HEK293T (cell line): ENCODE results near the gene PRKAR1B.

Source experiments
- ARNT ChIP-seq: fragments of 450-650 bp; IDR thresholded peaks from 2 replicates; pipeline ENCODE4 v1.6.1; 2017; ENCODE audit warnings: mild to moderate bottlenecking
- BHLHE40 ChIP-seq: fragments of 450-650 bp; IDR thresholded peaks from 2 replicates; pipeline ENCODE4 v1.6.1; 2016; ENCODE audit warnings: mild to moderate bottlenecking, moderate library complexity, borderline replicate concordance
- CTBP1 ChIP-seq: fragments of 450-650 bp; IDR thresholded peaks from 2 replicates; pipeline ENCODE4 v1.6.1; 2016; ENCODE audit warnings: borderline replicate concordance
- ELF4 ChIP-seq: fragments of 450-650 bp; IDR thresholded peaks from 2 replicates; pipeline ENCODE4 v1.6.1; 2017; ENCODE audit warnings: antibody characterized with exemption
- FOXA1 ChIP-seq: fragments of 450-650 bp; IDR thresholded peaks from 2 replicates; pipeline ENCODE4 v1.6.1; 2016; ENCODE audit warnings: mild to moderate bottlenecking
- FOXK2 ChIP-seq: fragments of 450-650 bp; IDR thresholded peaks from 2 replicates; pipeline ENCODE4 v1.6.1; 2016; ENCODE audit warnings: mild to moderate bottlenecking
- FOXM1 ChIP-seq: fragments of 450-650 bp; IDR thresholded peaks from 2 replicates; pipeline ENCODE4 v1.6.1; 2017; ENCODE audit warnings: mild to moderate bottlenecking, borderline replicate concordance
- HDGF ChIP-seq: fragments of 450-650 bp; IDR thresholded peaks from 2 replicates; pipeline ENCODE4 v1.6.1; 2017; ENCODE audit warnings: antibody characterized with exemption, borderline replicate concordance
- LEF1 ChIP-seq: fragments of 450-650 bp; IDR thresholded peaks from 2 replicates; pipeline ENCODE4 v1.6.1; 2017; ENCODE audit warnings: mild to moderate bottlenecking, borderline replicate concordance
- PKNOX1 ChIP-seq: fragments of 450-650 bp; IDR thresholded peaks from 2 replicates; pipeline ENCODE4 v1.6.1; 2016
- SP1 ChIP-seq: fragments of 450-650 bp; IDR thresholded peaks from 2 replicates; pipeline ENCODE4 v1.6.1; 2017
- SUZ12 ChIP-seq: fragments of 450-650 bp; IDR thresholded peaks from 2 replicates; pipeline ENCODE4 v1.6.1; 2016; ENCODE audit warnings: mild to moderate bottlenecking

DNA sequence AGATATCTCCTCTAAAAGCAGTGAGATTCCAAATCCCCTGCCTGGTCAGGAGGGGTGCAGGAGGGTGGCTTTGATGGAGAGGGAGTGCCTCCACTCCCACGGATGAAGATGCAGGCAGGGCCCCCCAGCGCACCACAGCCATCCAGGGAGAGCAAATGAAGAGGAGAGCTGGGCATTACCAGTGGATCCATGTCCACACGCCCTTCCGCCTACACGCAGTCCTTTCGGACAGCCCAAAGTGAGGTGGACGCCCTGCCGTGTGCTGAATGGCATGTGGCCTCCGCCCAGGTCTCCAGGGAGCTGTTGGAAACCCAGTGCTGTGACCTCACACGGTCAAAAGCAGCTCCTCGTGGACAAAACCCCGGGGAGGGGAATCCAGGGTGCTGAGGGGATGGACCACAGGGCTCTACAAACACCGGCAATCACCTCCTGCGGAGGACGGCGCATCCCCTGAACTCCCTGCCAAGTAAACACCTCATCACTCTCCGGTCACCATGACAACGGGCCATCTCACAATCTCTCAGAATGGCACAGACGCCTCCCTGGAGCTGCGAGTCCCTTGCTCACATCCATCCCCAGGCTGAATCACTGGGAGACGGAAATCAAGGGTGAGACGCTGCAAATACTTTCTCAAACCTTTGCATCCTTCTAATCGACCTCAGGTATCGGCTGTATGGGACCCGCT is 35.6 kb downstream of the PRKAR1B start:
- no peak for TF ChIP-seq FOXK2
- TF ChIP-seq SUZ12, result no peak
- TF ChIP-seq SP1, result no peak
- TF ChIP-seq BHLHE40, result no peak
- no peak for TF ChIP-seq HDGF
- TF ChIP-seq LEF1, result no peak
- no peak for TF ChIP-seq ELF4
- TF ChIP-seq FOXA1, result no peak
- TF ChIP-seq ARNT, result no peak
- TF ChIP-seq FOXM1, result no peak
- no peak for TF ChIP-seq PKNOX1
- no peak for TF ChIP-seq CTBP1
